GM18867 (cell line): ENCODE measurements around the gene KNSTRN.
A peak's percentile ranks its signal among the peaks of the same experiment; 100 is the strongest.

Experiments used
- ATAC-seq: cut with Tn5 transposase; IDR thresholded peaks from one replicate; pipeline ENCODE4 v1.9.1; 2021; ENCODE audit warnings: mild to moderate bottlenecking, moderate library complexity; ENCODE audit not compliant: unreplicated experiment

Gene KNSTRN

GRCh38 chr15:40397688-40398412, 15.3 kb downstream of the KNSTRN start:
- no peak for ATAC-seq

GRCh38 chr15:40398413-40398873, 15.9 kb downstream of the KNSTRN start:
- peak; percentile 61 for ATAC-seq

GRCh38 chr15:40399370-40399769, 16.8 kb downstream of the KNSTRN start:
- no peak for ATAC-seq

- peak; percentile 86 for ATAC-seq
These were observed 23.2 kb downstream of the KNSTRN start, which contains the start of gene IVD for GRCh38 chr15:40405501-40406381. IVD (plus strand) TSS chr15:40405795; CDS start chr15:40405828, 33 bp downstream.

GRCh38 chr15:40407330-40407990, 24.9 kb downstream of the KNSTRN start:
- peak; percentile 32 for ATAC-seq

- peak; percentile 37 for ATAC-seq
These were observed 26.8 kb downstream of the KNSTRN start for GRCh38 chr15:40409366-40409765.

GRCh38 chr15:40410476-40410875, 28.0 kb downstream of the KNSTRN start:
- ATAC-seq: no peak

- ATAC-seq: no peak
These were observed 29.7 kb downstream of the KNSTRN start for GRCh38 chr15:40412095-40412759.

- ATAC-seq: no peak
These were observed 30.5 kb downstream of the KNSTRN start for GRCh38 chr15:40413036-40413435.

GRCh38 chr15:40414816-40415215, 32.3 kb downstream of the KNSTRN start:
- ATAC-seq: no peak

GRCh38 chr15:40415226-40415625, 32.7 kb downstream of the KNSTRN start:
- ATAC-seq: no peak

GRCh38 chr15:40416056-40416455, 33.5 kb downstream of the KNSTRN start:
- no peak for ATAC-seq

- no peak for ATAC-seq
These were observed 35.6 kb downstream of the KNSTRN start for GRCh38 chr15:40418126-40418525.

GRCh38 chr15:40420071-40420713, 37.7 kb downstream of the KNSTRN start:
- no peak for ATAC-seq

- ATAC-seq: no peak
These were observed 38.3 kb downstream of the KNSTRN start for GRCh38 chr15:40420793-40421192.

GRCh38 chr15:40421246-40422157, 39.0 kb downstream of the KNSTRN start:
- peak; percentile 86 for ATAC-seq

GRCh38 chr15:40424483-40425115, 42.1 kb downstream of the KNSTRN start:
- no peak for ATAC-seq

- ATAC-seq: no peak
These were observed 43.2 kb downstream of the KNSTRN start for GRCh38 chr15:40425681-40426080.

GRCh38 chr15:40427188-40427587, 44.7 kb downstream of the KNSTRN start:
- ATAC-seq: no peak
